GM19025 (cell line): ENCODE data around the gene OSBPL6.

Source experiments
- ATAC-seq: cut with Tn5 transposase; IDR thresholded peaks from one replicate; pipeline ENCODE4 v1.9.1; 2021; ENCODE audit warnings: mild to moderate bottlenecking, low read depth, moderate library complexity; ENCODE audit not compliant: unreplicated experiment

OSBPL6 gene

DNA sequence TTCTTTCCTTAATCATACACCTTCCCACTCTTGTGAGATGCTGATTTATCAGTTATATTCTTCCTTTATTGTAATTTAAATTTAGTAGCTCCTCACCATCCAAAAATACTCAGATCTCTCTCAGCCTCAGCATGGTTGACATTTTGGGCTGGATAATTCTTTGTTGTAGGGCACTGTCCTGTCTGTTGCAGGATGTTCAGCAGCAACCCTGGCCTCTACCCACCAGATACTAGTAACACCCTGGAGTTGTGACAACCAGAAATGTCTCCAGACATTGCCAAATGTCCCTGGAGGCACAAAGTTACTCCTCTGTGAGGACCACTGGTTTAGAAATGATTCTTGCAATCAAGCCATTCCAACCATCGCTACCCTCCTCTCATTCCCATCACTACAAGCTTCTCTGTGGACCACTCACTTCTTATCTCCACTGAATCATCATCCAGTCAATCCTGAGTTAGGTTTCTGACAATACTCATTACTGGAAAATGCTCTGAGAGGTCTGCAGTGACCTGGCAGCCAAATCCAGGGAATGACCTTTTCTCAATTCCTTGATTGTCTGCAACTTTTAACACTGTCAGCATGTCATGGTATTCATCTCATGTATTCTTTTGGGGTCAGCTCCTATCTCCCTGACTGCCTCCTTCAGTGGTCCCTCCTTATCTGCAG lies 43.3 kb downstream of the OSBPL6 start:
- no peak for ATAC-seq

DNA sequence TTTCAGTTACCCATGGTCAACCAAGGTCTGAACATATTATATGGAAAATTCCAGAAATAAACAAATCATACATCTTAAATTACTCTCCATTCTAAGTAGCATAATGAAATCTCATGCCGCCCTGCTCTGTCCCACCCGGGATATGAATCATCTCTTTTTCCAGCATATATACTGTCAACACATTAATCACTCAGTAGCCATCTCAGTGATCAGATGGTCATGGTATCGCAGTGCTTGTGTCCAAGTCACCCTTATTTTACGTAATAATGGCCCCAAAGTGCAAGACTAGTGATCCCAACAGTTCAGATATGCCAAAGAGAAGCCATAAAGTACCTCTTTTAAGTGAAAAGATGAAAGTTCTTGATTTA lies 43.8 kb downstream of the OSBPL6 start:
- ATAC-seq = no peak

DNA sequence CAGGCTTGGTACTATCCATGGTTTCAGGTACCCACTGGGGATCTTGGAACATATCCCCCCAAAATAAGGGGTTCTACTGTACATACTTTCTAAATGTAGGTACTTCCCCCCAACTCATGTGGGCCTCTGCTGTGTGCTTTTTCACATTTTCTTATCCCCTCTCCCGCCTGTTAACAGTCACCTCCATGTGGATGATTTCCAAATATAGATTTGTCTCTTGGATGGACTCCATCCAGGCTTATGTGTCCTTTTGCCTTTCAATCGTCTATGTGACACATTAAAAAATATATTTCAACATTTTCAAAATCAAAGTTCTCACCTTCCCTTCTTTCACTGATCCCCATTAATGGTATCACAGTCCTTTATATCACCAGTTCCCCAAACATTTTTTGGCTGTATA lies 44.4 kb downstream of the OSBPL6 start:
- ATAC-seq = no peak

DNA sequence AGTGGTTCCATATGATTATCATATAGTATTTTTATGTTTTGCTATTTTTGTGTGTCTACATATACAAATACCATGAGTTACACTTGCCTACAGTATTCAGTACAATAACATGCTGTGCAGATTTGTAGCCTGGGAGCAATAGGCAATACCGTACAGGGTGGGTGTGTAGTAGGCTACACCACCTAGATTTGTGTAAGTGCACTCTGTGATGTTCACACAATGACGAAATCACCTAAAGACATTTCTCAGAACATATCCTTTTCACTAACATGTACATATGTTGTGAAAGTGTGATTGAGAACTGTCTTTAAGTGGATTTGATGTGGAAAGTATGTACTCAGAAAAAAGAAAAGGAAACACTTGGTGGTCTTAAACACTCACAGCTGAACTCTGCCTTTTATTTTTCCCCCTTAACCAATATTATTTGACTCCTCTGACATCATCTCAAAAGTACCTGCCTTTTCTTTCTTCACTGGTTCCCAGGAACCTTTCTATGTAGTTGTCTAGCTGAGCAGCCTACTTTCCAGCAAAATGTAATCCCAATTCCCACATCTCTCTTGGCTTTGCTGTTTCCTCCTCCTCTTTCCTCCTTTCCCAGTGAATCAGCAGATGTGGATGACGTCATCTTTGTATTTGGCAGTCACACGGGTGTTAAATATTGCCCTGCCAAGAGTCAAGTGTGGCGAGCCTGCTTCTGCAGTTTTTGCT lies 47.7 kb downstream of the OSBPL6 start:
- ATAC-seq = no peak

DNA sequence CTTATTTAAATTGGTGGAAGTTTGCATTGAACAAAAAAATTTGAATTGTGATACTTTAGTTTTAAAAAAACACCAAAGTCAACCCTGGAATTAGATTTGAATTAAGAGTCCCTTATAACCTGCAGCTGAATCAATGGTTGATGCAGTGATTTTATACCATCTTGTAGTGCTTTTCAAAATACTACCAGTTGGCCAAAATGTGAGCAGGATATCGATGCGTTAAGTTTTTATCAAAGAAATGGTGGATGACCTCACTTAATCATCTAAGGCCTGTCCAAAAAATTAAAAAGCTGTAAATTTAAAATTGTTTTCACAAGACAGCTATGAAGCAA lies 48.2 kb downstream of the OSBPL6 start:
- no peak for ATAC-seq

DNA sequence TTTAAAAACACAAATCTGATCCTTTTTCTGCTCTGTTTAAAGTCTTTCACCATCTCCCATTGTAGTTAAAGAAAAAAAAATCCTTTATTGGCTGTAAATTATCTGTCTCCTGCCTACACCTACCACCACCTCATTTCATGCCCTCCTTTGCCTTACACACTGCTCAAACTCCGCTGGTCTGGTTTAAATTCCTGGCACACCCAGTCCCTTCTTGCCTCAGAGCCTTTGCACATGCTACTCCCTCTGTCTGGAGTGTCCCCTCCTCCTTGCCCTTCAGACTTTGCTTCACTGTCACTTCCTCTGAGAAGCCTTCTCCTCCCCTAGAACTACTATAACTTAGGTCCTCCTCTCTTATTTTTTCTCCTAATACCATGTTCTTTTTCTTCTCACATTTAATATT lies 49.6 kb downstream of the OSBPL6 start:
- ATAC-seq = no peak

DNA sequence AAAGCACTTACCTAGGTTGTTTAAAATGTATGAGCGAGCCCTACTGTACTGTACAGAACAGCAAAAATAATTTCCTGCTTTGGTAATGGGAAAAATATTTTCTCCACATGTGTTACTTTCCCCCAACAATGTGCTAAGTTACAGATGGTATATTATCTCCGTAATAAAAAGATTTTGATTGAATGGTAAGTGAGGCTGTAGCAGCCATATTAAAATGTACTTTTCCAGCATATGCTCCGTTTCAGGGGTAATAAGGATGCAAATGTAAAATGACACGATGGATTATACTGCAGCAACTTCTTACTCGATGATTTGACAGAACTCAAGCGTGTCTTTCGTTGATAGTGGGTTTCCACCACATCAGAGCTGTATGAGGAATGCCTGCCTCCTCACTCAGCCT lies 50.5 kb downstream of the OSBPL6 start:
- no peak for ATAC-seq

DNA sequence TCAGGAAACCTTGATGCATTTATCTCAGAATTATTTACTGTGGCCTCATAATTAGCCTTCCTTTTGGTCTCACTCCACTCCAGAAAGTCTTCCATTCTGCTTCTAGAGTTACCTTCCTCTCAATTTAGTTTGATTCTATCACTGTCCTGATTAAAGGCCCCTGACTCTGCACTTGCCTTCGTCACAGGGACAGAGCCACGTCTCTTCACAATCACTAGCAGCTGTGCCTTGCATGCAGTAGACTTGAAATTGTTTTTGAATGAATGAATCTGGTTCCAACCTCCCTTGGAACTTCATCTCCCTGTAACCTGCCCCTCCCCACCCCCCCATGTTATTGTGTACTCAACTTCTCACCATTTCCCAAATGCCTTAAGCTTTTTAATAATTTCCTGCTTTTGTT lies 52.4 kb downstream of the OSBPL6 start:
- no peak for ATAC-seq

DNA sequence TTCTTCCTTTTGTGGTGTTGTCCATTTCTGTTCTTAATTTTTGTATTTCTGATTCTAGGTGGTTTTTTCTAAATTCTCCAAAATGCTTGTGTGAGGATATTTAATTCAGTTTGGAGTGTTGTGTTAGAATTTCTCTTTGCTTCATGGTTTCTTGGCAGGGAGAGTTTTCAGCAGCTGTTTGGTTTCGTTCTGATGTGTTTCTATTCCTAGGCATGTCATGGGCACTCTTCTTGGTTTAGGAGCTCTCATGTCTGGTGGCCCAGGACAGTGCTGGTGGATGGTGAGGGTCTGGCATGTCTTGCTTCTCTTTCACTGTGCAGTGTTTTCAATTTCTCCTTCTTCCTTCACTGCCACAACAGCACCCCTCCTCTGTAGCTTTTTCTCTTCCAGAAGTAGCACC lies 52.9 kb downstream of the OSBPL6 start:
- ATAC-seq = no peak

DNA sequence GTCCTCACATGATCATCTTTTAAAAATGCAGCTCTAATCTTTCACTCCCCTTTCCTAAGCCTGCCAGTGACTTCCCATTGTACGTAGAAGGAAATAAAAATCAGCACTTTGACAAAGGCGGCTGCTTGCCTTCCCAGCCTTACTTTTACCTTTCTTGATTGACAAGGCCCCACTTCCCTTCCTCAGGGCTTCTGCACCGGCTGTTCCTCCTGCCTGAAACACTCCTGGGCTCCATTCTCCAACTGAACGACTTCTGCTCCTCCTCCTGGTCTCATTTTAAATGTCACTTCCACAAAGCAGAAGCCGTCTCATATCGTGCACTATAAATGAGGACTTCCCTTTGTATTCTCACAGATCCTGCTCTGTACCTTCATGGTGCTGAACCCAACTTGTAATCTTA lies 56.1 kb downstream of the OSBPL6 start:
- no peak for ATAC-seq

DNA sequence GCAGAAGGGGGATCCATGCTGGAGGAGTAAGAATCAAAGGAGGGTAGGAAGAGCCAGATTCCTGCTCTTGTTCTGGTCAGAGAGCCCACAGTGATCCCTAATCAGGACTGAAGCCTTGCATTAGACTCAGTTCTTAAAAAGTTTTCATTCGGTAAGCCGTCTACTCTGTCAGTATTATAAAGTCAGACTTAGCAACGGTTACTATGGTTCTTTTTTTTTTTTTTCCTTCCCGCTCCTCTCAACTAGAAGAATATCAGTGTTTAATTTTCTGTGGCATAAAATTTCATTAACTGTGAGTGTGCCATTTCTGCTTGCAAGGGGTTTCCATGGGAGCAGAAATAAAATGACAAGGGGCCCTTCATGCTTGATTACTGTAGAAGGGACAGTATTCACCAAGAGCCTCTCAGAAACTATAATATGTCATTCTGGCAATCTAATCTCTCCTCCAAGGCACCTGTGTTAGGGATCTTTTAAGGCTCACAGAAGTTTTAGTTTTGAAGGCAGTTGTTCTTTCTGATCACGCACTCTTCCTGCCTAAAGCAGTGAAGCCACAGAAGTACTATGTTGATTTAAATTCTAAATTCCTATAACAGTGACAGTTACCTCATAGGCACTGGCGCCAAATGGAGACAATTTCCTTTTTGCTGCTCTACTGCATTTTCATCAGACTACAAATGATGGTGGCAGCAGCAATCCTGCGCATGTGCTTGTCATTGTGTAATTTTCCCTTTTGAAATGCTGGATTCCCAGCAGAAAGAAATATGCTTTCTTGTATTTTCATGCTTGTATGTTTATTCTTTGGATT lies 57.0 kb downstream of the OSBPL6 start:
- ATAC-seq = no peak

DNA sequence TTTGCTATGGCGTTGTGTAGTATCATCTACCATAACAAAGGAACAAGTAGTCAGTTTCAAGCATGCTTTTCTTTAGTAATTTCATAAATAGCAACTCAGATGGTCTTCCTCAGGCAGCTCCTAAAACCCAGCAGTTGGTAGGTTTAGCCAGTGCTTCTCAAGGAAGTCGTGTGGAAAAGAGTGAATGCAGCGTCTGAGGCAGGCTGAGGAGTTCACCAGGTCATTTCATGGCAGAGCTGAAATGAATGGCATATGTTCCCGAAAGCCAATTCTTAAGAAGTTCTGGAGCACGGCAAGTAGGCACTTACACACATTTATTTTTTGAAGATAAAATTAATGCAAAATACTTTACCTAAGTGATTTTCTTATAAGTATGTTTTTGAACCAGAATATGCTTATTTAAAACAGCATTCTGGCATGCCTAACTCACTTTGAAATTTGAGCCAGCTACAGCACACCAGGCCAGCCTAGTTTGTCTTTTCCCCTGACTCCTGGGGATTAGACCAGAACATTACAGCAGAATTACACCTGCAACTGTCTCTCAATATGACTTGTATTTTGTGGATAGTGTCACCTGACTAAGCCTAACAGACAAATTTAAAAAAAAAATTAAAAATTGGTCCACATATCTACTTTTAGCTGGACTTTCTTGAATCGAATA lies 62.2 kb downstream of the OSBPL6 start:
- no peak for ATAC-seq

DNA sequence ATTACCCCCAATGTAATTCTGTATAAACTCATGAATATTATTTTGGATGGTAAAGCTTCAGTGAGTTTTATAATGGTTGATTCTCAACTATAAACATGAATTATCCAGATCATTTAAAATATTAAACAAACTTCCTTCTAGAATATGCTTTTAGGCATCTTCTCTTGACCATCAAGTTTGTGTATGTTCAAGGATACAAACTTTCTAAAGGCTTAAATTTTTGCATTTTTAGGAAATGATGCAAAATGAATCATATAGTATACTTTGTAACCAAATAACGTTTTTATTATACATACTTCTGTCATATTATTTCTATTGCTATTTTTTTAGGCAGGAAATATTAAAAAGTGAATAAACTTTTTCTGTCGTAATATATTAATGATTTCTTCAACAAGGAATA lies 62.8 kb downstream of the OSBPL6 start:
- no peak for ATAC-seq

DNA sequence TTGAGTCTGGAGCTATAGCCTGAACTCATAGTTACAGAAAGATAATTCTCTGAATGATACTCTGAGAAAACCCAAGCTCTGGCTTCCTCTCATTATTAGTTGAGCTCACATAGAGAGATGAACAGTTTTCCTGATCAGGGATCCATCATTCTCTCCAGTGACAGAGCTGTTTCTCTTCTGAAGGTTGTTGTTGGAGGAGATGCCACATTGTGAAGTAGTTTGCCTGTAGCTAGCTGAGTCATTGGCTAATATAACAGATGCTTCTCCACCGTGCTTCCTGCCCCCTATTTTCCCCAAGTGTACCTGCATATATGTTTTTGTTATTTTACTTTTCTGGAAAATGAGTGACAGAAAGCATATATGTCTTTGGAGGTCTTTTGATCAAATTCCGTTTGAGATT lies 64.6 kb downstream of the OSBPL6 start:
- no peak for ATAC-seq

DNA sequence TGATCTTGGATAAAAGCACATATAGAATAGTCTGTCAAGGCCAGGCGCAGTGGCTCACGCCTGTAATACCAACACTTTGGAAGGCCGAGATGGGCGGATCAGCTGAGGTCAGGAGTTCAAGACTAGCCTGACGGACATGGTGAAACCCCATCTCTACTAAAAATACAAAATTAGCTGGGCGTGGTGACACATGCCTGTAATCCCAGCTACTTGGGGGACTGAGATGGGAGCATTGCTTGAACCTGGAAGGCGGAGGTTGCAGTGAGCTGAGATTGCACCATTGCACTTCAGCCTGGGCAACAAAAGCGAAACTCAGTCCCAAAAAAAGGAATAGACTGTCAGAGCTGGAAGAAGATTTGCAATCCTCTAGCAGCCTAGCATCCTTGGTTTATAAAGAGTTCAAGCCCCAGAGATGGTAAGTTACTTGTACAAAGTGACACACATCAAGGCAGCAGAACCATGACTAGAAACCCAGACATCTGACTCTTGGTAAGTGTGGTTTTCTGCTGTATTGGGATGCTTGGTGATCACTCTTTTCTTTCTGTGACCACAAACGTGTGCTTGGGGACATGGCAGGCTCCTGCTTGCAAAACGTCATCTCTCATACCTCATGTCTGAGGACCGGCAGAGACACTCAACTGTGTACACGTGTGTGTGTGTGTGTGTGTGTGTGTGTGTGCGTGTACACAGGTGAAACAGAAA lies 69.0 kb downstream of the OSBPL6 start:
- ATAC-seq = no peak

DNA sequence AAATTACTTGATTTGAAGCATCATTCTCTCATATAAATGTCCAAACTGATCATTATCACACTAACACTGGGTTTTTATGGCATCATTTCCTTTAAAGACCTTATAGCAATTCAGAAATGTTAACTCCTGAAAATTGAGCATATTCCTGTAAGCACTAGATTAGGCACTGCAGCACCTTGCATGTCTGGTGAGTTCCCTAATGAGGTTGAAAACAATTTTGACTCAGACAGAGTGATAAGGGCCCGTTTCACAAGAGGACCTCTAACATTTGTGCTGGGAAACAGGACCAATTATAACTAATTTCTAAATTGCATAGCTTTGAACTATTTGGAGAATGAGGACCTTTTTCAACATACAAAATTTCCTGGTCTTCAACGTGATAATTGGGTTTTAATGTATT lies 69.9 kb downstream of the OSBPL6 start:
- no peak for ATAC-seq

DNA sequence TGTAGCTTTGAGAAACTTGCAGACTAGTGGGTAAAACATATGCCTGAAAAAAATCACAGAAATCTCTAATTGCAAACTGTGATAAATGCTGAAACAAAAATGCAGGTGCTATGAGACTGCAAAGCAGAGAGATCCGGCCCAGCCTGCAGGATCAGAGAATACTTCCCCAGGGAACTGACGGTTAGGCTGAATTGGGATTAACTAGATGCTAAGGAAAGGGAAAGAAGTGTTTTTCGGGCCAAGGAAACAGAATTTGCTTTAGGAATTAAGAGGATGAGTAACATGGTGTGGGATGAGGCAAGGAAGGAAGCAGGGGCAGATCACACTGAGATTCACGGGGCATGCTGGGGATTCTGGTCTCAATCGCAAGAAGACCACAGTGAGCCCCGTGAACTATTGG lies 71.5 kb downstream of the OSBPL6 start:
- no peak for ATAC-seq

DNA sequence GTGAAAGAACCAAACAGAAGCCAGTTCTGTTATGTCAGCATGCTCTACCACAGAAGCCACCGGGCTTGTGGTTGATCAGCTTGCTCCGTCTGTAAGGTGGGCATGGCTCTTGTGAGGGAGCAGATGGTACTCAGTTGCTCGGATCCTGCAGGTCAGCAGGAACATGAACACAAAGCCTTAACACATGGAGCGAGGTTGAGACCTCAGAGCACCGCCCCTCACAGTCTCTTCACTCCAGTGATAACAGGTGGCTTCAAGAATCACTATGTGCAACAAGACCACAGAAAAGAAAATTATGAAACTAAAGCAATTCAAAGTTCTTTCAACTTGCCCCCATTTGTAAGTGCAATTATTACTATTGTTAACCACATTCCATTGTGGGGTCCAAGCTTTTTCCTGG lies 72.1 kb downstream of the OSBPL6 start:
- no peak for ATAC-seq

DNA sequence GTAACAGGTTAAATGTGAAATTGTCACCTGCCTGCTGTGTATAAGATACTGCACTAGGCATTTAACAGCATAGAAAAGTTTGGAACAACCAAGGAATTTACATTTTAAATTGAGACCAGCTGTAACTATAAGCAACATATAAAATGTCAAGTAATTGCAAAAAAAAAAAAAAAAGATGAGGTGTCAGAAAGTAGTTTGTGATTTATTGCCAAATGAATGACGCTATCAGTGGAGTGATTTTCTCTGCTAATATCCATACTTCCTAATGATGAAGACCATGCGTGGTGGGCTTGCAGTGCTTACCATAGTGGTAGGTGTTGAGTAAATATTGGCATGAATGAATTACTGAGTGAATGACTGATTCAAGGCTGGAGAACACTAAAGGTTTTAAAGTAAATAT lies 73.3 kb downstream of the OSBPL6 start:
- no peak for ATAC-seq

DNA sequence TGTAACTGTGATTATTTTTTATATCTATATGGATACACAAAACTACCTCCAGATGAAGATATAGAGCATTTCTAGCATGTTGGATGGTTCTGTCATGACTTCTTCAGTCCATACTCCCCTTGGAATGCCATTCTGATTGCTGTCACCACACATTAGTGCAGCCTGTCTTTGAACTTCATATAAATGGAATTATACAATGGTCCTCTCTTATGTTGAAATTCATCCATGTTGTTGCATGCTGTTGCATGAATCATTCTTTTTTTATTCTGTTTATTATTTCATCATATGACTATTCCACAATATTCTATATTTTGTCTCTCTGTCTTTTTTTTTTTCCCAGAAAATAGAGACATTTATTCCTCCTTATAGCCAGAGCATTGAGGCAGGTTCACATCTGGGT lies 74.1 kb downstream of the OSBPL6 start:
- no peak for ATAC-seq
